Testis (tissue), 2 donors: Measurements from ENCODE around the gene MRPL36.

Experiments
- POLR2A ChIP-seq: fragments of 450-650 bp; IDR thresholded peaks from one replicate; pipeline ENCODE4 v1.6.1; 2017; ENCODE audit warnings: antibody characterized with exemption, mild to moderate bottlenecking, moderate library complexity
- TF ChIP-seq, protein P1 (sequence below), 3 experiments: fragments of 450-650 bp in 2 of 3; fragments of 200-600 bp in 1 of 3; sonication (generic) in 1 of 3; IDR thresholded peaks; one replicate each; pipeline ENCODE4 v1.5.1; 2016 to 2019; ENCODE audit warnings: antibody characterized with exemption in 3 of 3, mild to moderate bottlenecking in 2 of 3, moderate library complexity in 1 of 3

DNA sequence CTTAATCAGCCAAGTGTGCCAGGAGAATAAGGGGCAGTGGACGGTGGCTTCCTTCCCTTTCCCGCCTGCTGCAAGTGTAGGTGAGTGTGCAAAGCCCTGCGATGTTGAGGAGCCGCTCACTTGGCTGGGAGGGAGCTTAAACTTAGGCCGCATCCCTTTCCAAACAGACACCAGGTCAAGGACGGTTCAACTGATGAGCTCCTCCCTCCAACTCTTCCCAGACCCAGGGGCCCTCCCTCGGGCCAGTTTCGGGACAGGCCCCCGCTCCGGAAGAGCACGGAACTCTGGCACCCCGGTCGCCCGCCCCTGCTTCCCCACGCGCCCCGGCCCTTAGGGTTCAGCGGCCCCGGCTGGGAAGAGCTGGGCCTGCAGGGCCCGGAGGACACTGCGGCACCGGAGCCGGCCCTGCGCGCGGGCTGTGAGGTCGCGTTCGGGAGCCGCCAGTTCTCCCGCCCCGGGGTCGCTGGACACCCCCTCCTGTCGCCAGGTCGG is 481 bp downstream of the MRPL36 start:
- TF ChIP-seq, protein P1, sequence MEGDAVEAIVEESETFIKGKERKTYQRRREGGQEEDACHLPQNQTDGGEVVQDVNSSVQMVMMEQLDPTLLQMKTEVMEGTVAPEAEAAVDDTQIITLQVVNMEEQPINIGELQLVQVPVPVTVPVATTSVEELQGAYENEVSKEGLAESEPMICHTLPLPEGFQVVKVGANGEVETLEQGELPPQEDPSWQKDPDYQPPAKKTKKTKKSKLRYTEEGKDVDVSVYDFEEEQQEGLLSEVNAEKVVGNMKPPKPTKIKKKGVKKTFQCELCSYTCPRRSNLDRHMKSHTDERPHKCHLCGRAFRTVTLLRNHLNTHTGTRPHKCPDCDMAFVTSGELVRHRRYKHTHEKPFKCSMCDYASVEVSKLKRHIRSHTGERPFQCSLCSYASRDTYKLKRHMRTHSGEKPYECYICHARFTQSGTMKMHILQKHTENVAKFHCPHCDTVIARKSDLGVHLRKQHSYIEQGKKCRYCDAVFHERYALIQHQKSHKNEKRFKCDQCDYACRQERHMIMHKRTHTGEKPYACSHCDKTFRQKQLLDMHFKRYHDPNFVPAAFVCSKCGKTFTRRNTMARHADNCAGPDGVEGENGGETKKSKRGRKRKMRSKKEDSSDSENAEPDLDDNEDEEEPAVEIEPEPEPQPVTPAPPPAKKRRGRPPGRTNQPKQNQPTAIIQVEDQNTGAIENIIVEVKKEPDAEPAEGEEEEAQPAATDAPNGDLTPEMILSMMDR (IDR thresholded peaks at IDR 0.05): no peak
- no peak for TF ChIP-seq POLR2A
